Measurements from ENCODE around the gene BACH1. TPM values are rescaled to one million over a fixed set of nuclear protein-coding genes. Genes with fewer than 3 reads are reported as not detected.

BACH1 gene
- total RNA-seq, 2 experiments from 2014 or later, result 18.6 to 38.4 TPM

GRCh38 chr21:29321932-29322928, 23.5 kb downstream of the BACH1 start:
- no TSS peak for BruUV-seq (replicated peaks)
- no peak for TF ChIP-seq CTCF (conservative IDR thresholded peaks at IDR 0.05; ENCODE audit: low read length)
- no peak for DNase-seq (ENCODE audit: low spot score)
- intact Hi-C loops (cut with micrococcal nuclease; ENCODE audit: unreplicated experiment), result no loop called here
- Histone ChIP-seq H3K9me2 (ENCODE audit: insufficient read depth, low read length) (no peaks in the 10 kb centered on the region), H4K20me1 (ENCODE audit: insufficient read depth, low read length) (no peaks in the 10 kb centered on the region), H2AFZ (ENCODE audit: low read length) (no peak overlapping the region), H3K79me2 (ENCODE audit: insufficient read depth, low read depth, low read length) (0 out of 2 replicates have a peak, but pooled peaks cover 10% of the 10 kb centered on the region), H3K4me3 (ENCODE audit: low read depth, low read length, poor library complexity, severe bottlenecking) (no peak overlapping the region), H3K27ac (ENCODE audit: low read depth, low read length, poor library complexity, severe bottlenecking) (no peak overlapping the region), H3K4me1 (ENCODE audit: insufficient read depth, low read length, poor library complexity, severe bottlenecking) (no peaks in the 10 kb centered on the region), H3K9me3 (ENCODE audit: low read length) (no peaks in the 10 kb centered on the region), H3K4me2 (ENCODE audit: low read length) (no peak overlapping the region), H3K36me3 (ENCODE audit: insufficient read depth, low read length) (peaks cover 28% of the 10 kb centered on the region)
- POLR2A ChIA-PET, result interaction anchor here (0.6 to 1.2 kb wide), 3 partner anchors 12 to 1833 kb away, joined by 3 to 4 read pairs (median 3); no protein-coding TSS in a partner anchor
- CTCF ChIA-PET (ENCODE audit: unreplicated experiment), result no interaction called here

- H3K4me1 ChIP-seq (ENCODE audit: insufficient read depth, low read length, poor library complexity, severe bottlenecking), result no peaks in the 10 kb centered on the region
- ChIA-PET CTCF (ENCODE audit: unreplicated experiment) (no interaction called here), POLR2A (no interaction called here)
- H3K4me2 ChIP-seq (ENCODE audit: low read length), result no peak overlapping the region
- H3K36me3 ChIP-seq (ENCODE audit: insufficient read depth, low read length), result peaks cover 28% of the 10 kb centered on the region
- no peak overlapping the region for H3K27ac ChIP-seq (ENCODE audit: low read depth, low read length, poor library complexity, severe bottlenecking)
- intact Hi-C loops (cut with micrococcal nuclease; ENCODE audit: unreplicated experiment), result no loop called here
- no peak for DNase-seq (ENCODE audit: low spot score)
- no peaks in the 10 kb centered on the region for H3K9me3 ChIP-seq (ENCODE audit: low read length)
- H2AFZ ChIP-seq (ENCODE audit: low read length), result no peak overlapping the region
- H3K79me2 ChIP-seq (ENCODE audit: insufficient read depth, low read depth, low read length), result 0 out of 2 replicates have a peak, but pooled peaks cover 5% of the 10 kb centered on the region
- no TSS peak for BruUV-seq (replicated peaks)
- H3K4me3 ChIP-seq (ENCODE audit: low read depth, low read length, poor library complexity, severe bottlenecking), result no peak overlapping the region
- no peak for TF ChIP-seq EZH2phosphoT487 (IDR thresholded peaks at IDR 0.05; ENCODE audit: borderline replicate concordance, low read depth, low read length)
- no peak for TF ChIP-seq CTCF (conservative IDR thresholded peaks at IDR 0.05; ENCODE audit: low read length)
- H3K9me2 ChIP-seq (ENCODE audit: insufficient read depth, low read length), result no peaks in the 10 kb centered on the region
- no peaks in the 10 kb centered on the region for H4K20me1 ChIP-seq (ENCODE audit: insufficient read depth, low read length)
Observed at GRCh38 chr21:29323189-29323588, 24.5 kb downstream of the BACH1 start.

Data from OCI-LY7 (cell line).